ENCODE measurements around the gene PANK4. TPM values are rescaled to one million over a fixed set of nuclear protein-coding genes. Genes with fewer than 3 reads are reported as not detected.

The PANK4 gene
- total and polyA plus RNA-seq, 12 donors: 26.1 to 56.4 (median 34.5) TPM

GRCh38 chr1:2492091-2492490 lies 34.3 kb downstream of the PANK4 start:
- H3K27ac ChIP-seq: no peak overlapping the region
- DNase-seq (no peak), ATAC-seq (no peak)
- H3K4me3 ChIP-seq: no peak overlapping the region
- H3K9me3 ChIP-seq: peaks cover 0 to 16% (median 6%) of the 10 kb centered on the region in 11 donors
- intact Hi-C loops (cut with DNase I): no loop called here
- no peaks in the 10 kb centered on the region for H3K4me1 ChIP-seq
- TF ChIP-seq CTCF (IDR thresholded peaks at IDR 0.05): no peak
- 62 to 65% methylated on average over 13 of the region's 13 CpGs for WGBS, 2 donors
- peaks cover 0 to 17% (median 0%) of the 10 kb centered on the region in 7 donors for H3K27me3 ChIP-seq
- no peaks in the 10 kb centered on the region for H3K36me3 ChIP-seq

- H3K27me3 ChIP-seq: peaks cover 0 to 17% (median 0%) of the 10 kb centered on the region in 7 donors
- no peak overlapping the region for H3K4me3 ChIP-seq
- no peaks in the 10 kb centered on the region for H3K36me3 ChIP-seq
- no peak overlapping the region for H3K27ac ChIP-seq
- 83 to 86% methylated on average over 14 of the region's 14 CpGs for WGBS, 2 donors
- DNase-seq: no peak
- ATAC-seq: no peak
- peaks cover 0 to 16% (median 6%) of the 10 kb centered on the region in 11 donors for H3K9me3 ChIP-seq
- intact Hi-C loops (cut with DNase I): no loop called here
- no peaks in the 10 kb centered on the region for H3K4me1 ChIP-seq
- TF ChIP-seq CTCF (IDR thresholded peaks at IDR 0.05): no peak
Measured at GRCh38 chr1:2489615-2490014, 36.8 kb downstream of the PANK4 start.

GRCh38 chr1:2488688-2489087 lies 37.7 kb downstream of the PANK4 start:
- intact Hi-C loops (cut with DNase I): no loop called here
- TF ChIP-seq CTCF (IDR thresholded peaks at IDR 0.05): no peak
- WGBS, 2 donors: 81 to 82% methylated on average over 2 of the region's 2 CpGs
- Histone ChIP-seq H3K4me3 (no peak overlapping the region), H3K4me1 (no peaks in the 10 kb centered on the region), H3K36me3 (no peaks in the 10 kb centered on the region), H3K9me3 (peaks cover 0 to 16% (median 6%) of the 10 kb centered on the region in 11 donors), H3K27ac (no peak overlapping the region), H3K27me3 (peaks cover 0 to 17% (median 0%) of the 10 kb centered on the region in 7 donors)
- no peak for ATAC-seq
- DNase-seq: no peak

- Histone ChIP-seq H3K4me3 (no peak overlapping the region), H3K4me1 (no peaks in the 10 kb centered on the region), H3K9me3 (peaks cover 0 to 16% (median 6%) of the 10 kb centered on the region in 11 donors), H3K36me3 (no peaks in the 10 kb centered on the region), H3K27ac (no peak overlapping the region), H3K27me3 (peaks cover 0 to 5% (median 0%) of the 10 kb centered on the region in 7 donors)
- 80% methylated on average over 9 of the region's 9 CpGs for WGBS, 2 donors
- TF ChIP-seq CTCF (IDR thresholded peaks at IDR 0.05): no peak
- DNase-seq (no peak), ATAC-seq (peak in 1 of 8 donors; percentile 32)
- intact Hi-C loops (cut with DNase I): no loop called here
Measured at GRCh38 chr1:2486558-2486957, 39.8 kb downstream of the PANK4 start.

All from heart right ventricle (tissue), 16 donors.